ENCODE measurements around the gene MRPS35. TPM values are rescaled to one million over a fixed set of nuclear protein-coding genes. Genes with fewer than 3 reads are reported as not detected.

Gene MRPS35
- total and polyA plus RNA-seq, 2 experiments from 2014 or later, result 67.4 to 88.1 TPM

DNA sequence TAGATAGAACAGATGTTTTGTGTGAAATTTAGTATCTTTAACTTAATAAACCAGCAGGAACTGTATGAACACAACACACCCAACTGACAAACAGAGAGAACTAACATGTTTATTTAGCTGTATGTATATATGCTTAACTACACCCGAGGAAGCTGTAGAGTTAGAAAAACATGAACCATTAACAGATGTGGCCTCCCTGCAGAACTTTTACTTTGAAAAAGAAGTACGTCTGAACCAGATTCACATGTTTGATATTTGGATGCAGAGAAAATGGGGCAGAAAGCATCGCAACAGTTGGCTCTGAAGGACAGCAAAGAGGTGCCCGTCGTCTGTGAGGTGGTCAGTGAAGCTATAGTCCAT lies 14.4 kb upstream of the MRPS35 start, which contains the start of gene REP15:
Gene REP15, plus strand, starts transcription at position 155 of the 360 bp plus-strand sequence. Its CDS starts 116 bp downstream, at position 271.
- Histone ChIP-seq H3K27me3 (no peaks in the 10 kb centered on the region), H3K4me2 (peak within 1 kb of the TSS; percentile 28), H2AFZ (no peak within 1 kb of the TSS), H3K36me3 (replicated peaks; ENCODE audit: insufficient read depth, low read depth) (no peaks in the 10 kb centered on the region), H3K4me3 (no peak within 1 kb of the TSS), H3K79me2 (no peaks in the 10 kb centered on the region), H4K20me1 (ENCODE audit: insufficient read depth, poor library complexity, severe bottlenecking) (no peaks in the 10 kb centered on the region), H3K27ac (peak within 1 kb of the TSS; percentile 49), H3K4me1 (ENCODE audit: insufficient read depth) (peaks cover 19% of the 10 kb centered on the region), H3K9me2 (replicated peaks; ENCODE audit: insufficient read depth) (no peaks in the 10 kb centered on the region), H3K9me3 (ENCODE audit: low read depth) (no peaks in the 10 kb centered on the region)
- TF ChIP-seq EZH2 (IDR thresholded peaks at IDR 0.05; ENCODE audit: borderline replicate concordance), result no peak
- no peak for TF ChIP-seq EZH2phosphoT487 (IDR thresholded peaks at IDR 0.05; ENCODE audit: low read depth, severe bottlenecking, unreplicated experiment)
- TF ChIP-seq, protein P1, sequence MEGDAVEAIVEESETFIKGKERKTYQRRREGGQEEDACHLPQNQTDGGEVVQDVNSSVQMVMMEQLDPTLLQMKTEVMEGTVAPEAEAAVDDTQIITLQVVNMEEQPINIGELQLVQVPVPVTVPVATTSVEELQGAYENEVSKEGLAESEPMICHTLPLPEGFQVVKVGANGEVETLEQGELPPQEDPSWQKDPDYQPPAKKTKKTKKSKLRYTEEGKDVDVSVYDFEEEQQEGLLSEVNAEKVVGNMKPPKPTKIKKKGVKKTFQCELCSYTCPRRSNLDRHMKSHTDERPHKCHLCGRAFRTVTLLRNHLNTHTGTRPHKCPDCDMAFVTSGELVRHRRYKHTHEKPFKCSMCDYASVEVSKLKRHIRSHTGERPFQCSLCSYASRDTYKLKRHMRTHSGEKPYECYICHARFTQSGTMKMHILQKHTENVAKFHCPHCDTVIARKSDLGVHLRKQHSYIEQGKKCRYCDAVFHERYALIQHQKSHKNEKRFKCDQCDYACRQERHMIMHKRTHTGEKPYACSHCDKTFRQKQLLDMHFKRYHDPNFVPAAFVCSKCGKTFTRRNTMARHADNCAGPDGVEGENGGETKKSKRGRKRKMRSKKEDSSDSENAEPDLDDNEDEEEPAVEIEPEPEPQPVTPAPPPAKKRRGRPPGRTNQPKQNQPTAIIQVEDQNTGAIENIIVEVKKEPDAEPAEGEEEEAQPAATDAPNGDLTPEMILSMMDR (IDR thresholded peaks at IDR 0.05; ENCODE audit: poor library complexity), result no peak
- DNase-seq (ENCODE audit: low spot score), result no peak
- WGBS (ENCODE audit: low lambda C conversion rate, missing lambda C conversion rate), result 56% methylated on average over 5 of the region's 5 CpGs

DNA sequence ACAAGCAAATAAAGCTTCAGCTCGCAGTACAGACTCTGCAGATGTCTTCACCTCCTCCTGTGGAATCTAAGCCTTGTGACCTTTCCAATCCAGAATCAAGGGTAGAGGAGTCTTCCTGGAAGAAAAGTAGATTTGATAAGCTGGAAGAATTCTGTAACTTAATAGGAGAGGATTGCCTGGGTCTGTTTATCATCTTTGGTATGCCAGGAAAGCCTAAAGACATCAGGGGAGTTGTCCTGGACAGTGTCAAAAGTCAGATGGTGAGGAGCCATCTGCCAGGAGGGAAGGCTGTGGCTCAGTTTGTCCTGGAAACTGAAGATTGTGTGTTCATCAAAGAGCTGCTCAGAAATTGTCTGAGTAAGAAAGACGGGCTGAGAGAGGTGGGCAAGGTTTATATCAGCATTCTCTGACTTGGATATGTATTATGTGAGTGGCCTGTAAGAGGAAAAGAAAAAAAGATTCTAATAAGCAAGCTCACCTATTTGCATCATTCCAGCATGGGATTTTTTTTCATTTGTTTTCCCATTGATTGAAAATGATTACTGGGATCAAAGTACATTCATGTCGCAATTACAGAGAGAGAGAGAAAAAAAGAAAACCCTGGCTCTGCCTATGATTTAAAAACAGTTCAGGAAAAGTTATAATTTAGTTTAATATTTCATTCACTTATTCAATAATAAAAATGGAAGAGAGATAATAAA lies 13.6 kb upstream of the MRPS35 start:
- WGBS (ENCODE audit: low lambda C conversion rate, missing lambda C conversion rate), result 58% methylated on average over 3 of the region's 3 CpGs
- no peaks in the 10 kb centered on the region for H3K79me2 ChIP-seq
- peaks cover 19% of the 10 kb centered on the region for H3K4me1 ChIP-seq (ENCODE audit: insufficient read depth)
- H3K9me2 ChIP-seq (replicated peaks; ENCODE audit: insufficient read depth), result no peaks in the 10 kb centered on the region
- no peaks in the 10 kb centered on the region for H3K36me3 ChIP-seq (replicated peaks; ENCODE audit: insufficient read depth, low read depth)
- no peak overlapping the region for H3K4me3 ChIP-seq
- peak; percentile 35 for DNase-seq (ENCODE audit: low spot score)
- H3K27me3 ChIP-seq, result no peaks in the 10 kb centered on the region
- H2AFZ ChIP-seq, result no peak overlapping the region
- H3K27ac ChIP-seq, result peak overlapping the region; percentile 49
- no peak for TF ChIP-seq EZH2 (IDR thresholded peaks at IDR 0.05; ENCODE audit: borderline replicate concordance)
- TF ChIP-seq, protein P1 (IDR thresholded peaks at IDR 0.05; ENCODE audit: poor library complexity), result no peak
- peak overlapping the region; percentile 28 for H3K4me2 ChIP-seq
- no peaks in the 10 kb centered on the region for H3K9me3 ChIP-seq (ENCODE audit: low read depth)
- H4K20me1 ChIP-seq (ENCODE audit: insufficient read depth, poor library complexity, severe bottlenecking), result no peaks in the 10 kb centered on the region

DNA sequence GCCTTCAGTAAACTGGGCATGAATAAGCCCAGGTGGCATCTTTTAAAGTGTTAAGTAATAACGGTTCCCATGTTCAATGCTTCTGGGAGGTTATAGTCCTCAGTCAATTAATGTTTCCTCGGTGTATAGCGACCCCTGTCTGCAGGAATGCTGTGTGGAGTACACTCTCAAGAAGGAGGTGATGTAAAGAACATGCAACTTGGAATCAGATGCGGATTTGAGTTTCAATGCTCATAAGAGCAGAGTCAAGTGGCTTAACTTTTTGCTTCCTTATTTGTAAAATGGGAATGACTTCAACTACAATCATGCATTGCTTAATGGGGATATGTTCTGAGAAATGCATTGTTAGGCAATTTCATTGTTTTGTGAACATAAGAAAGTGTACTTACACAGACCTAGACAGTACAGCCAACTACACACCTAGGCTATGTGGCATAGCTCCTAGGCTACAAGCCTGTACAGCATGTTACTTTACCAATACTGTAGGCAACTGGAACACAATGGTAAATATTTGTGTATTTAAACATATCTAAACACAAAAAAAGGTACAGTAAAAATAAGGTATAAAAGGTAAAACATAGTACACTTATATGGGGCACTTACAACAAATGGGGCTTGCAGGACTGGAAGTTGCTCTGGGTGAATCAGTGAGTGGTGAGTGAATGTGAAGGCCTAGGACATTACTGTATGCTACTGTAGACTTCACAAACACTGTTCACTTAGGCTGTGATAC lies 6.7 kb upstream of the MRPS35 start:
- TF ChIP-seq EZH2 (IDR thresholded peaks at IDR 0.05; ENCODE audit: borderline replicate concordance) (no peak), EZH2phosphoT487 (IDR thresholded peaks at IDR 0.05; ENCODE audit: low read depth, severe bottlenecking, unreplicated experiment) (no peak)
- TF ChIP-seq, protein P1 (IDR thresholded peaks at IDR 0.05; ENCODE audit: poor library complexity), result peak; percentile 80
- Histone ChIP-seq H3K27ac (no peak overlapping the region), H3K9me3 (ENCODE audit: low read depth) (no peaks in the 10 kb centered on the region), H3K4me2 (no peak overlapping the region), H3K9me2 (replicated peaks; ENCODE audit: insufficient read depth) (no peaks in the 10 kb centered on the region), H3K36me3 (replicated peaks; ENCODE audit: insufficient read depth, low read depth) (no peaks in the 10 kb centered on the region), H4K20me1 (ENCODE audit: insufficient read depth, poor library complexity, severe bottlenecking) (no peaks in the 10 kb centered on the region), H3K27me3 (no peaks in the 10 kb centered on the region), H2AFZ (no peak overlapping the region), H3K4me1 (ENCODE audit: insufficient read depth) (no peaks in the 10 kb centered on the region), H3K4me3 (no peak overlapping the region), H3K79me2 (no peaks in the 10 kb centered on the region)
- DNase-seq (ENCODE audit: low spot score), result peak; percentile 85
- 15% methylated on average over 4 of the region's 4 CpGs for WGBS (ENCODE audit: low lambda C conversion rate, missing lambda C conversion rate)

All from hepatocyte (in vitro differentiated cells).